Endothelial cell (in vitro differentiated cells): ENCODE results near the gene PROSER1. TPM values are rescaled to one million over a fixed set of nuclear protein-coding genes. Genes with fewer than 3 reads are reported as not detected.
"Not testable (repeated sequence)": the region's sequence is repeated elsewhere in the genome, so short reads cannot be mapped to it uniquely, and the experiment has no call there.

ENCODE experiments used
- DNase-seq: peaks from one replicate; pipeline ENCODE4 v3.0.0; 2021; ENCODE audit warnings: low spot score
- H3K27ac Mint-ChIP-seq: one replicate; pipeline ENCODE4 v1.8.0; 2021; ENCODE audit warnings: mixed read lengths, inconsistent platforms; ENCODE audit not compliant: unreplicated experiment
- H3K27me3 Mint-ChIP-seq: one replicate; pipeline ENCODE4 v1.8.0; 2021; ENCODE audit warnings: mild to moderate bottlenecking, moderate library complexity, mixed read lengths, inconsistent platforms; ENCODE audit not compliant: unreplicated experiment
- H3K36me3 Mint-ChIP-seq: one replicate; pipeline ENCODE4 v1.8.0; 2021; ENCODE audit warnings: mild to moderate bottlenecking, low read depth, mixed read lengths, inconsistent platforms; ENCODE audit not compliant: unreplicated experiment
- H3K4me1 Mint-ChIP-seq: one replicate; pipeline ENCODE4 v1.8.0; 2021; ENCODE audit warnings: mild to moderate bottlenecking, mixed read lengths, inconsistent platforms; ENCODE audit not compliant: unreplicated experiment
- H3K4me3 Mint-ChIP-seq: one replicate; pipeline ENCODE4 v1.8.0; 2021; ENCODE audit warnings: mild to moderate bottlenecking, mixed read lengths, inconsistent platforms; ENCODE audit not compliant: unreplicated experiment
- H3K9me3 Mint-ChIP-seq: one replicate; pipeline ENCODE4 v1.8.0; 2021; ENCODE audit warnings: mixed read lengths, inconsistent platforms; ENCODE audit not compliant: unreplicated experiment
- CTCF ChIP-seq: fragments of 200-600 bp; sonication (generic); IDR thresholded peaks from one replicate; pipeline ENCODE4 v1.5.0; 2021; ENCODE audit warnings: antibody characterized with exemption; ENCODE audit not compliant: unreplicated experiment
- total RNA-seq: library from RNA; stranded (reverse); fragmentation: NEBNext Ultra II Directional; extraction: Animal tissue kit (Norgen Biotek cat#: 25700); gene quantifications from one replicate; pipeline ENCODE4 v1.2.1, GENCODE V29; 2021; ENCODE audit not compliant: unreplicated experiment

The PROSER1 gene
- total RNA-seq, 1 donor from 2014 or later = 61.3 TPM

GRCh38 chr13:39013462-39013861 is 24.4 kb downstream of the PROSER1 start:
- Mint-ChIP-seq H3K36me3 (peaks cover 42% of the 10 kb centered on the region), H3K9me3 (no peaks in the 10 kb centered on the region), H3K4me3 (peak overlapping the region; percentile 34), H3K27ac (no peak overlapping the region), H3K4me1 (peaks cover 15% of the 10 kb centered on the region), H3K27me3 (no peaks in the 10 kb centered on the region)
- TF ChIP-seq CTCF = no peak
- no peak for DNase-seq

- H3K9me3 Mint-ChIP-seq = no peaks in the 10 kb centered on the region
- H3K36me3 Mint-ChIP-seq = peaks cover 47% of the 10 kb centered on the region
- H3K4me3 Mint-ChIP-seq = peak overlapping the region; percentile 34
- no peak for TF ChIP-seq CTCF
- no peaks in the 10 kb centered on the region for H3K27me3 Mint-ChIP-seq
- DNase-seq = peak; percentile 31
- H3K4me1 Mint-ChIP-seq = peaks cover 7% of the 10 kb centered on the region
- no peak overlapping the region for H3K27ac Mint-ChIP-seq
Measured at GRCh38 chr13:39012608-39013007, 25.3 kb downstream of the PROSER1 start.

- not testable (repeated sequence) for H3K27me3 Mint-ChIP-seq, H3K27ac Mint-ChIP-seq, DNase-seq, H3K9me3 Mint-ChIP-seq, H3K4me3 Mint-ChIP-seq, H3K4me1 Mint-ChIP-seq
- peaks cover 22% of the 10 kb centered on the region for H3K36me3 Mint-ChIP-seq
Measured at GRCh38 chr13:39006371-39007111, 31.3 kb downstream of the PROSER1 start.

- H3K4me3 Mint-ChIP-seq = no peak overlapping the region
- TF ChIP-seq CTCF = no peak
Measured at GRCh38 chr13:38998739-38999138, 39.1 kb downstream of the PROSER1 start.

GRCh38 chr13:38993381-38993780 is 44.5 kb downstream of the PROSER1 start:
- no peak overlapping the region for H3K4me3 Mint-ChIP-seq
- H3K27me3 Mint-ChIP-seq = peaks cover 2% of the 10 kb centered on the region
- H3K27ac Mint-ChIP-seq = no peak overlapping the region
- peaks cover 6% of the 10 kb centered on the region for H3K4me1 Mint-ChIP-seq
- no peak for TF ChIP-seq CTCF
- no peaks in the 10 kb centered on the region for H3K36me3 Mint-ChIP-seq
- DNase-seq = no peak
- H3K9me3 Mint-ChIP-seq = no peaks in the 10 kb centered on the region

More at GRCh38 chr13:38998739-38999138, 39.1 kb downstream of the PROSER1 start:
- Mint-ChIP-seq H3K27me3 (peaks cover 2% of the 10 kb centered on the region), H3K36me3 (no peaks in the 10 kb centered on the region), H3K9me3 (no peaks in the 10 kb centered on the region), H3K4me1 (no peaks in the 10 kb centered on the region), H3K27ac (no peak overlapping the region)
- DNase-seq = no peak
